AG09309 (cell line): Measurements from ENCODE around the gene SNAPC2.
A peak's percentile ranks its signal among the peaks of the same experiment; 100 is the strongest.
"Not testable (repeated sequence)": the region's sequence is repeated elsewhere in the genome, so short reads cannot be mapped to it uniquely, and the experiment has no call there.

Experiments used
- DNase-seq: peaks from one replicate; pipeline ENCODE4 v3.0.0-alpha.2; 2010; ENCODE audit warnings: low read depth
- H3K4me3 ChIP-seq: 2 replicates; pipeline ENCODE4 v1.5.1; 2011; ENCODE audit warnings: mild to moderate bottlenecking, low read depth, low read length, moderate library complexity; ENCODE audit not compliant: control insufficient read depth
- TF ChIP-seq, protein P1 (sequence below): IDR thresholded peaks from 2 replicates; pipeline ENCODE4 v1.5.1; 2011; ENCODE audit warnings: mild to moderate bottlenecking, low read depth, low read length, inconsistent platforms; ENCODE audit not compliant: insufficient read depth, control insufficient read depth; ENCODE audit errors: missing control alignments

Gene SNAPC2

DNA sequence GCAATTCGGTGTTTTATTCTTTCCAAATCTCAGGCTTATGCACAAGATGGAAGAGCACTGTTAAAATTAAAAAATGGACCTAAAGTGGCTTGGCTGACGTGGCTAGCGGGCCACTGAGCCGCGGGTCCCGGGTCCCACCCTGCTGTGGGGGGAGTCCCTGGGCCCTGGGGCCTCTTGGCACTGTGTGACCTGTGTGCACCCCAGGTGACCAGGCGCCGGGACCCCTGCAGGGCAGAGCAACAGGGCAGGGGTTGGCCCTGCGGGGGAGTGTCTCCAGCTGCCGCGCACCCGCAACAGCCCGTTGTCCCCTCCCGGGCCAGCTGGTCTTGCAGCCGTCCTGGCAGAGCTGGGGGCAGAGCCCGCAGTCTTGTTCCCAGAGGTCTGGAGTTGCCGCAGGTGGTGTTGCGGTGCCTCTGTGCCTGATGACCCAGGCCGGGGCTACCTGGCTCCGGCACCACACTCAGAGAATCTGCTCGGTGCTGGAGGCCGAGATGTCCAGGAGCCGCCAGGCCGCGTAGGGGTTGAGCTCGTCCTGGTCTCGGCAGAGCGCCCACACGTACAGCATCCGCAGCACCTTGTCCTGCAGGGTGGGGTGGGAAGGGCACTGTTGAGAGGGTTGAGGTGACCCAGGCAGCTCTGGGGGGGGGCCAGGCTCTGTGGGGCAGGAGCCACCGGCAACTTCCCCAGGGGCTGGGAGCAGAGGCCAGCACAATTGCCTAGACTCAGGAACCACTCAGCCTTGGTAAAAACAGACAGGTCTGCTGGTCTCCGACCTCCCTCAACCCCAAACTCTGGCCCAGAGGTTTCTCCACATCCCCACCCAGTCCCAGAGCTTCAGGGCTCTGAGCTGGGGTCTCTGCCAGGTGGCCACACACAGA lies 6.8 kb downstream of the SNAPC2 start:
- H3K4me3 ChIP-seq, result no peak overlapping the region
- no peak for DNase-seq
- TF ChIP-seq, protein P1, sequence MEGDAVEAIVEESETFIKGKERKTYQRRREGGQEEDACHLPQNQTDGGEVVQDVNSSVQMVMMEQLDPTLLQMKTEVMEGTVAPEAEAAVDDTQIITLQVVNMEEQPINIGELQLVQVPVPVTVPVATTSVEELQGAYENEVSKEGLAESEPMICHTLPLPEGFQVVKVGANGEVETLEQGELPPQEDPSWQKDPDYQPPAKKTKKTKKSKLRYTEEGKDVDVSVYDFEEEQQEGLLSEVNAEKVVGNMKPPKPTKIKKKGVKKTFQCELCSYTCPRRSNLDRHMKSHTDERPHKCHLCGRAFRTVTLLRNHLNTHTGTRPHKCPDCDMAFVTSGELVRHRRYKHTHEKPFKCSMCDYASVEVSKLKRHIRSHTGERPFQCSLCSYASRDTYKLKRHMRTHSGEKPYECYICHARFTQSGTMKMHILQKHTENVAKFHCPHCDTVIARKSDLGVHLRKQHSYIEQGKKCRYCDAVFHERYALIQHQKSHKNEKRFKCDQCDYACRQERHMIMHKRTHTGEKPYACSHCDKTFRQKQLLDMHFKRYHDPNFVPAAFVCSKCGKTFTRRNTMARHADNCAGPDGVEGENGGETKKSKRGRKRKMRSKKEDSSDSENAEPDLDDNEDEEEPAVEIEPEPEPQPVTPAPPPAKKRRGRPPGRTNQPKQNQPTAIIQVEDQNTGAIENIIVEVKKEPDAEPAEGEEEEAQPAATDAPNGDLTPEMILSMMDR, result no peak

DNA sequence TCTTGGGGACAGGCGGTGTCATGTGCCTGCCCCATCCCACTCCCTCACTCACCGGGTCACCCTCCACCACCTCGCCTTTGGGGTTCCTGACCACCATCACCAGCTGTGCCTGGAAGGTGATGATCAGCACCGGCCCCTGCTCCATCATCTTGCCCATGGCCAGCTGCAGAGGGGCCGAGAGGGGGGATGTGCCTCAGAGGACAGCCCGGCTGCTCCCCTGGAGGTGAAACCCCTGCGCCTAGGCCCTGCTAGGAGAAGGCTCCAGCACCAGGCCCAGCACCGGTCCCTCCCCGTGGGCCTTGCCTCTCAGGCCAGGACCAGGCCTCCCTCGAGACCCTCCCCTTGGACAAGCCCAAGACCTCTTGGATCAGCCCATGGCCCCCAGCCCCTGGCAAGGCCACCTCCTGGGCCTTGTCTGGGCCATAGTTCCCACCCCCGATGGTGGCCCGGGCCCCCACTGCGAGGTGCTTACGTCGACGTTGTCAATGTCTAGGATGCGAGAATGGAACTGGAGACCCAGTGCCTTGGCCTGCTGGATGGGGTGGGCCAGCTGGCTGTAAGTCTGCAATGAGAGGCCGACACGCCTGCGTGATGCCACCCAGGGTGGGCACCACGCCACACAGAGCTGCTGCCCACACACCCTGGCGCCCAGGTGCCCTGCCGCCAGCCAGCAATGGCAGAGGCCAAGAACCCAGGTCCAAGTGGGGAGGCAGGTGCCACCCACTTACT lies 7.6 kb downstream of the SNAPC2 start:
- DNase-seq, result no peak
- no peak overlapping the region for H3K4me3 ChIP-seq
- TF ChIP-seq, protein P1, result no peak

DNA sequence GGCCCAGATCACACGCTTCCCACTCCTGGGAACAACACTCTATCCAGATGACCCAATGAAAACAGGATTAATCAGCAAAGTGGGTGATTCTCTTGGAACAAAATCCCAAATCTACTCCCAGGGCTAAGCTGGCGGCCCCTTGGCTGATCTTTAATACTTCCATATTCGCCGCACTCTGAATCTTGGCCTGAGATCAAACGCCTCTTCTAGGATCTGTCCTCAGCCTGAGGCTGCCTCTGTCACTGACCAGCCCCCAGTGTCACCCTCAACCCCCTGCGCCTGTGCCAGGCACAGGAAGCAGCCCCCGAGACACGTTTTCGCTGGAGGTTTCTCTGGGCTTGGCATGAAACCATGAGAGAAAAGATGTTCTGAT lies 8.2 kb downstream of the SNAPC2 start:
- TF ChIP-seq, protein P1, result no peak
- H3K4me3 ChIP-seq, result no peak overlapping the region
- no peak for DNase-seq

DNA sequence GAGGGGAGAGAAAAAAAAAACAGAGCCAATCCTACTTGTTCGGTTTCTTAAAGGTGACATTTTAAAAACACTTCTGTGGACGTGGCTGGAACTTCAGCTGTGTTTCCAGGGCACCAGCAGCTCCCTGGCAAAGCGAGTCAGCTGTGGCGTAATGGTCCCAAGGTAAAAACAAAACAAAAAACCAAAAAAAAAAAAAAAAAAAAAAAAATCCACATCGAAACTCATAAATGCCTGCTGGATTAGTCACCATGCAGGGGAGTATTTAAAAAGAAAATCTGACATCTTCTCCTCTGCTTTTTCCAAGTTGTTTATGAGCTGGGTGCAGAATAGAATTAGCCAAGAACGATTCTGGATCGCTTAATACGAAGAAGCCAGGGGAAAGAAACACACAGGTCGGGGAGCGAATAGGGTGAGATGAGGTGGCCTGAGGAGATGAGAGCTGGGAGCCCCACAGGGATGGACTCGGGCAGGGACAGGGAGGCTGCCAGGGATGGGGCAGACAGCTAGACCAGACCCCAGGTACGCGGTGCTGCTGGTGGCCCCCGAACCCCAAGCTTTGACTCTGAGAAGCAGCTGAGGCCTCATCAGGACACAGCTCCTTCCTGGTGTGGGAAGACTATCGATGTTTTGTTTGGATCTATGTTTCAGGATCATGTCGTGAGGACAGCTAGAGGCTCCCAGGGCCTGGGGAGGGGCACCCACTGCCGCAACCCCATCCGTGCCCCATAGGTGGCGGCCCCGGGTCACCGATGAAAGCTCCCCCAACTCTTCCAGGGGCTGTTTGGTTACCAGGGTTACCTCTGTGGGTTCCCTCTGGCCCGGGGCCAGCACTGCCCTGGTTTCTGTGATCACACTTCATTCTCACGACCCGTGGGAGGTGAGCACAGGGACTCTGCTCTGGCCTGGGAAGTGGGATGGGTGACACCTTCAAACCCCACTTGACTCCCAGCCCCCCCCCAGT lies 8.9 kb downstream of the SNAPC2 start:
- TF ChIP-seq, protein P1, result peak; percentile 54
- DNase-seq, result peak; percentile 83
- peak overlapping the region; percentile 10 for H3K4me3 ChIP-seq

DNA sequence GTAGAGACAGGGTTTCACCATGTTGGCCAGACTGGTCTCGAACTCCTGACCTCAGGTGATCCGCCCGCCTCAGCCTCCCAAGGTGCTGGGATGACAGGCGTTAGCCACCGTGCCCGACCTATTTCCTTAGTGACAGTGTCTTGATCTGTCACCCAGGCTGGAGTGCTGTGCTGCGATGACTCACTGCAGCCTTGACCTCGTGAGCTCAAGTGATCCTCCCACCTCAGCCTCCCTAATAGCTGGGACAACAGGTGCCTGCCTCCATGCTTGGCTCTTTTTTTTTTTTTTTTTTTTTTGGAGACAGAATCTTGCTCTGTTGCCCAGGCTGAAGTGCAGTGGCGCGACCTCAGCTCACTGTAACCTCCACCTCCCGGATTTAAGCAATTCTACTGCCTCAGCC lies 9.9 kb downstream of the SNAPC2 start:
- DNase-seq, H3K4me3 ChIP-seq: not testable (repeated sequence)

DNA sequence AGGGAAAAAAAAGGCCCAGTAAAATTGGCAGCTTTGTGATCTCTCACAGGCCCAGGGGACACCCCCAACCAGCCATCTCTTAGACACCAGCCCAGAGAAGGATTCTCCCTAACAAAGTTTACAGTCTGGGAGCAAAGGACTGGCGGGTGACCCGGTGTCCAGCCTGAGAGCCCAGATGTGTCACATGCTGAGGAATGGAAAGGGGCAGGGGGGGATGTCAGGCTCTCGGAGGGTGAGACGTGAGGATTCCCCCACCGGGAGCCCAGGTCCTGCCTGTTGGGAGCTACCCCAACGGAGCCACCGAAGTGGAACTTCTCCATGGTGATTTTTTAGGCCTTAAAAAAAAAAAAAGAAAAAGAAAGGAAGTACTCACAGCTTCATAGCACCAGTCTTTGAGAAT lies 10.6 kb downstream of the SNAPC2 start:
- TF ChIP-seq, protein P1, result no peak
- DNase-seq, result no peak
- no peak overlapping the region for H3K4me3 ChIP-seq
